SK-N-SH (cell line): ENCODE results near the gene LZTFL1.

Source experiments
- CHD2 ChIP-seq: fragments of 150-350 bp; IDR thresholded peaks from 2 replicates; pipeline ENCODE4 v1.6.1; 2018; ENCODE audit warnings: low read length; ENCODE audit not compliant: partially characterized antibody
- CTCF ChIP-seq: fragments of 200-600 bp; sonication (generic); IDR thresholded peaks from 2 replicates; pipeline ENCODE4 v1.6.1; 2017; ENCODE audit warnings: antibody characterized with exemption, mild to moderate bottlenecking, moderate library complexity
- NRF1 ChIP-seq: IDR thresholded peaks from 2 replicates; pipeline ENCODE4 v1.6.1; 2012; ENCODE audit warnings: low read depth, mild to moderate bottlenecking, low read length
- POLR2AphosphoS5 ChIP-seq: IDR thresholded peaks from 2 replicates; pipeline ENCODE4 v1.6.1; 2012; ENCODE audit warnings: low read depth, low read length
- RAD21 ChIP-seq: IDR thresholded peaks from 2 replicates; pipeline ENCODE4 v1.6.1; 2012; ENCODE audit warnings: mild to moderate bottlenecking, low read length
- SMC3 ChIP-seq: IDR thresholded peaks from 2 replicates; pipeline ENCODE4 v1.6.1; 2012; ENCODE audit warnings: low read depth, low read length, improper control_type of control experiment
- TF ChIP-seq, protein P1 (sequence below): IDR thresholded peaks from 2 replicates; pipeline ENCODE4 v1.6.1; 2012; ENCODE audit warnings: mild to moderate bottlenecking, low read depth, low read length, moderate library complexity
- TF ChIP-seq, protein P2 (sequence below): IDR thresholded peaks from 2 replicates; pipeline ENCODE4 v1.4.0; 2012; ENCODE audit warnings: low read depth

DNA sequence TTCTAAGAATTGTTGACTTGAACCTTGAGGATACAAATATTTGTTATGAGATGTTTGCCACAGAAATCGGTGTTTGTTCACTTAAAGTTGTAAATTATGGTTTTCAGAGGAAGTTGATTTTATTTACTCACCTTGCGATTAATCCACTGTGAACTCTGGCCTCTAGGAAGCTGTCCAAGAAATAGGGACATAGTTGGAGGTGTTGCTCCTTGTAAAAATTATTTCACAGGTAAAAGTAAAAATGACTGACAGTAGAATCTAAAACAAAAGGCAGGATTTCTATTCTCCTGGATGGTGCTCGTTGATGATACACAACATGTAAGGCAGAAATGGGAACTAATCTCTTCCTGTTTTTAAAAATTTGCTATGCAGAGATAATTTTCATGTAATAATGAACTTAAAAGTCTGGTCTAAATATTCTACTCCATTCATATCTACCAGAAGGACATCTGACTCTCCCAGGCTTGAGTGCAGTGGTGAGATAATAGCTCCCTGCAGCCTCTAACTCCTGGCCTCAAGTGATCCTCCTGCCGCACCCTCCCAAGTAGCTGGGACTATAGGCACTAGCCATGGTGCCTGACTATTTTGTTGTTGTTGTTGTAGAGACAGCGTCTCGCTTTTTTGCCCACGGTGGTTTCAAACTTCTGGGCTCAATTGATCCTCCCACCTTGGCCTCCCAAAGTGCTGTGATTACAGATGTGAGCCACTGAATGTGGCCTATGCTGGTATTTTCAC lies 17.1 kb upstream of the LZTFL1 start:
- TF ChIP-seq NRF1 (no peak), CTCF (no peak), CHD2 (no peak), RAD21 (no peak), SMC3 (no peak), POLR2AphosphoS5 (no peak)
- TF ChIP-seq, protein P1, sequence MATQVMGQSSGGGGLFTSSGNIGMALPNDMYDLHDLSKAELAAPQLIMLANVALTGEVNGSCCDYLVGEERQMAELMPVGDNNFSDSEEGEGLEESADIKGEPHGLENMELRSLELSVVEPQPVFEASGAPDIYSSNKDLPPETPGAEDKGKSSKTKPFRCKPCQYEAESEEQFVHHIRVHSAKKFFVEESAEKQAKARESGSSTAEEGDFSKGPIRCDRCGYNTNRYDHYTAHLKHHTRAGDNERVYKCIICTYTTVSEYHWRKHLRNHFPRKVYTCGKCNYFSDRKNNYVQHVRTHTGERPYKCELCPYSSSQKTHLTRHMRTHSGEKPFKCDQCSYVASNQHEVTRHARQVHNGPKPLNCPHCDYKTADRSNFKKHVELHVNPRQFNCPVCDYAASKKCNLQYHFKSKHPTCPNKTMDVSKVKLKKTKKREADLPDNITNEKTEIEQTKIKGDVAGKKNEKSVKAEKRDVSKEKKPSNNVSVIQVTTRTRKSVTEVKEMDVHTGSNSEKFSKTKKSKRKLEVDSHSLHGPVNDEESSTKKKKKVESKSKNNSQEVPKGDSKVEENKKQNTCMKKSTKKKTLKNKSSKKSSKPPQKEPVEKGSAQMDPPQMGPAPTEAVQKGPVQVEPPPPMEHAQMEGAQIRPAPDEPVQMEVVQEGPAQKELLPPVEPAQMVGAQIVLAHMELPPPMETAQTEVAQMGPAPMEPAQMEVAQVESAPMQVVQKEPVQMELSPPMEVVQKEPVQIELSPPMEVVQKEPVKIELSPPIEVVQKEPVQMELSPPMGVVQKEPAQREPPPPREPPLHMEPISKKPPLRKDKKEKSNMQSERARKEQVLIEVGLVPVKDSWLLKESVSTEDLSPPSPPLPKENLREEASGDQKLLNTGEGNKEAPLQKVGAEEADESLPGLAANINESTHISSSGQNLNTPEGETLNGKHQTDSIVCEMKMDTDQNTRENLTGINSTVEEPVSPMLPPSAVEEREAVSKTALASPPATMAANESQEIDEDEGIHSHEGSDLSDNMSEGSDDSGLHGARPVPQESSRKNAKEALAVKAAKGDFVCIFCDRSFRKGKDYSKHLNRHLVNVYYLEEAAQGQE, result no peak
- TF ChIP-seq, protein P2, sequence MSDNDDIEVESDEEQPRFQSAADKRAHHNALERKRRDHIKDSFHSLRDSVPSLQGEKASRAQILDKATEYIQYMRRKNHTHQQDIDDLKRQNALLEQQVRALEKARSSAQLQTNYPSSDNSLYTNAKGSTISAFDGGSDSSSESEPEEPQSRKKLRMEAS, result no peak
